Sigmoid colon (tissue), 4 donors: ENCODE data around the gene IRF5.

ENCODE experiments used
- CTCF ChIP-seq, 4 experiments: fragments of 450-650 bp in 3 of 4; fragments of 200-600 bp in 1 of 4; IDR thresholded peaks; one replicate each; pipeline ENCODE4 v1.5.1; 2016 to 2019; ENCODE audit warnings: antibody characterized with exemption in 4 of 4, mild to moderate bottlenecking in 3 of 4, moderate library complexity in 2 of 4
- EP300 ChIP-seq, 4 donors: sonication (generic); formaldehyde crosslinking; IDR thresholded peaks; one replicate each; pipeline ENCODE4 v1.6.1; 2017; ENCODE audit warnings: antibody characterized with exemption in 4 of 4
- POLR2A ChIP-seq, 2 donors: fragments of 450-650 bp; IDR thresholded peaks; one replicate each; pipeline ENCODE4 v1.6.1; 2016; ENCODE audit warnings: antibody characterized with exemption in 2 of 2, mild to moderate bottlenecking in 2 of 2, moderate library complexity in 2 of 2
- POLR2AphosphoS5 ChIP-seq, 4 donors: sonication (generic); formaldehyde crosslinking; IDR thresholded peaks; one replicate each; pipeline ENCODE4 v1.6.1; 2017; ENCODE audit warnings: antibody characterized with exemption in 4 of 4

GRCh38 chr7:128974241-128974934 lies 36.7 kb downstream of the IRF5 start:
- no peak for TF ChIP-seq CTCF (IDR thresholded peaks at IDR 0.05)
- TF ChIP-seq EP300 (IDR thresholded peaks at IDR 0.05) = no peak
- TF ChIP-seq POLR2AphosphoS5 (IDR thresholded peaks at IDR 0.05) = no peak
- TF ChIP-seq POLR2A (IDR thresholded peaks at IDR 0.05) = no peak
